Mucosa of gallbladder (tissue), 1 donor: ENCODE results near the gene HDAC4. TPM values are rescaled to one million over a fixed set of nuclear protein-coding genes. Genes with fewer than 3 reads are reported as not detected.

Experiments used
- DNase-seq: peaks from one replicate; pipeline ENCODE4 v3.0.0-alpha.2; 2020; ENCODE audit warnings: low spot score
- total RNA-seq: library from RNA; stranded (reverse); gene quantifications from one replicate; pipeline ENCODE4 v1.2.1, GENCODE V29; 2021
- donor health status: DM: no; HTN: no; CAD: no.

The HDAC4 gene
- total RNA-seq, 1 donor from 2014 or later, result 103 TPM

DNA sequence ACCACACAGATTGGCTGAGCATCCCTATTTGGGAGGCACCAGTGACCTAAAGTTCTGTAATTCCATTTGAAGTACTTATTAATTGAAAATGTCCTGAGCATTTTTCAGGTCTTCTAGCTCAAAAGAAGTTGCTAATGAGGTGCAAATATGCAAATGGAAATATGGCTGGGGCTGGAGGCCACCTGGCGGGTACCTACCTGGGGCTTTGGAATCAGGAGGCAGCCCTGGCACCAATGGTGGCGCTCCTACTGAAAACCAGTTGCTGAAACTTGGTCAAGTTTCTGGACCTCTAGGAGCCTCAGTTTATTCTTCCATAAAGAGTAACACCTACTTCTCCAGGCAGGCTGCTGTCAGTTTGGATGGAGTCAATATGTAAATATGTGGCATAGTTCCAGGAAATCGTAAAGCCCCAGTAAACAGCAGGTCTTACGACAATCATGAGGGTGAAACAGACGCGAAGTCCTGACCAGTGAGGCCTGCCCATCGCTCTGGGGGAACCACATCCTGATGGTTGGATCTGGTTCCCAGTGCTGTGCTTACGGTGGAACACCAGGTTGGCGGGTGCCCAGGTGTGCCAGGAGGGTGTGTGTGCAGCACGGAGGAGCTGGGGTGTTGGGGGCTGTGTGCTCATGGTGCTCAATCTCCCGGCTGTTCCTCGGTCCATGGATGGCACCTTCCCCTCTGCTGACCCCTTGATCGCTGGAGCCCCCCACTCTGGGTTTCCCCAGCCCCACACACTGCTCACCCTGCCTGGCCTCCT lies 366.8 kb downstream of the HDAC4 start:
- DNase-seq, result no peak

DNA sequence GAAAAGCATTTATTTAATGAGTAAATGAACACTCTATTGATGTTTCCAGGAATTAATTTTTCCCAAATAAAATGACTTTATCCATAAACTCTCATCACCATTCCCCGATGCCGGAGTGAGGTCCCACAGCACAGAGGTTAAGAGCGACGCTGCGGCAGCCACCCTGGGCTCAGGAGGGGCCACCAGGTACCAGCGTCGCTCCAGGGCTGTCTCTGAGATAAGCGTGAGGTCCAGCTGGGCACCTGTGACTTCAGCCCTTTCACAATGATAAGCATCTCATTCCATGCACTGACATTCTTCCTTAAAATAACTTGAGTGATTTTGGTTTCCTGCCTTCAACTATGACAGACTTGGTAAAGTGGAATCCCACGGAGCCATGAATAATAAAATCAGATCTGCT lies 370.9 kb downstream of the HDAC4 start:
- DNase-seq, result no peak

GRCh38 chr2:239028253-239028619 lies 372.6 kb downstream of the HDAC4 start:
- no peak for DNase-seq

DNA sequence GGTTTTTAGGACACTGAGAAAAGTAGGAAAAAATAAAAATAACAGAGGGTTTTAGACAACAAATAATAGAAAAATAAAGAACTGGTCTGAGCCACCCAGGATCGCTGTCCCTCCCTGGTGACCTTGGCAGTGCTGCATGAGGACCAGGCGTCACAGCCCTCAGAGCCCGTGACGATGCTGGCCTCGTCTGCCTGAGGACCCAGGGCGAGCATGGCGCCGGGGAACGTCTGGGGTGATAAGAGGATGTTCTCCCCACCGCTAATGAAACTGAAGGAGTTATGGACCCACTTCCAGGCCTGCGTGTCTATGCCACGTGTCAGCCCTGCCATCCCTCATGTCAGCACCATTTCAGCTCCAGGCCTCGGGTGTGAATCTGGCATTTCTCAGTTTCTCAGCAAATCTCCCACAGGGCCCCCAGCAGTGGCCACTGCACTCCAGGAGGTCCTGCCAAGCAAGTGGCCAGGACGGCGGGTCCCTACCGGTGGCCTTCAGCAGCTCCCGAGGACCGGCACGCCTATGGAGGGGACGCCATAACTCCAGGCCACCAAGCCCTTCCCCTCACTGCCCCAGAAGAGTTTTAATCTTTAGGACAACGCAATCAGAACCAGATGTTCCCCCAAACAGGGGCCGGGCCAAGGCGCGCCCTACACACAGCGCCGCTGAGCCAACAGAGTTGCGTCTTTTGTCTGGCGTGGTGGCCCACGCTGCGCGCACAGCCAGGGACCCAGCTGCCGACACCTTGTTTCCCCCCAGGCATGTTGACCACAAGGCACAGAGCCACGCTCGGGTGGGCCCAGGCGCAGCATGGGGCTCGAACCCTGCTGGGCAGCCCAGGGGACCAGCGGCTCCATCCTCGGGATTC lies 373.2 kb downstream of the HDAC4 start:
- no peak for DNase-seq

- DNase-seq, result no peak
Measured at GRCh38 chr2:239026711-239027361, 374.0 kb downstream of the HDAC4 start.

DNA sequence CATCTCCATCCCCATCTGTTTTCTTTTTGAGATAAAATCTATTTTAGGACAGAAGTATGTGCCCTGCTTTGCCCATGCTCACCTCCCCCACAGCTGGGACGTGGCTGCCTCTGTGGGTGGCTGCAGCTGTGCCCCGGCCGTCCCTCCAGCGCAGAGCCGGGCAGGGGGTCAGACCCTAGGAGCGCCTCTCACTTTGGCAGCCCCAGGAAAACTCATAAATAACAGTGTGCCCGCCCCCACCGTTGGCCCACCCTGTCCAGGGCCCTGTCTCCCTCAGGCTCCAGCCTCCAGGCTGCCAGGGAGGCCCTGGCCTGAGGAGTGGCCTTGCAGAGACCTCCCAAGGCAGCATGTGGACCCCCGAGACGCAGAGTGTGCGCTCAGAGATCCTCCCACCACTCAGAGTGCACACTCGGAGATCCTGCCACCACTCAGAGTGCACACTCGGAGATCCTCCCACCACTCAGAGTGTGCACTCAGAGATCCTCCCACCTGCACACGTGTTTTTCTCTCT lies 374.8 kb downstream of the HDAC4 start:
- DNase-seq, result no peak

GRCh38 chr2:239025096-239025801 lies 375.6 kb downstream of the HDAC4 start:
- DNase-seq, result no peak

DNA sequence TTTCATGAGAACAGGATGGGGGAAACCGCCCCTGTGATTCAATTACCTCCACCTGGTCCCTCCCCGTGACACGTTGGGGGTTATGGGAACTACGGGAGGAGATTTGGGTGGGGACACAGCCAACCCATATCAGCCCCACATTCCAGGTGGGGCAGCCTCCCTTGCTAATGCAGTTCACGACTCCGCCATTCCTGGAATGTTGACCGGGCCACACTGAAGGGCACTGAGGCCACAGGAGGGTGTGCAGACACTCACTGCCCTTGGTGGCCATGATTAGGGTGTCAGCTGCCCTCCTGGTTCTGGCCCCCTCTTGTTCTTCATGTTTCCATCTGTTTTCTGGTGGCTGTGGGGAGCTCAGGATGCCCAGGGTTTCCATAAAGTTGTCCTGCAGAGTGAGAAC lies 376.6 kb downstream of the HDAC4 start:
- DNase-seq, result no peak

- DNase-seq, result no peak
Measured at GRCh38 chr2:239022437-239023260, 378.2 kb downstream of the HDAC4 start.

DNA sequence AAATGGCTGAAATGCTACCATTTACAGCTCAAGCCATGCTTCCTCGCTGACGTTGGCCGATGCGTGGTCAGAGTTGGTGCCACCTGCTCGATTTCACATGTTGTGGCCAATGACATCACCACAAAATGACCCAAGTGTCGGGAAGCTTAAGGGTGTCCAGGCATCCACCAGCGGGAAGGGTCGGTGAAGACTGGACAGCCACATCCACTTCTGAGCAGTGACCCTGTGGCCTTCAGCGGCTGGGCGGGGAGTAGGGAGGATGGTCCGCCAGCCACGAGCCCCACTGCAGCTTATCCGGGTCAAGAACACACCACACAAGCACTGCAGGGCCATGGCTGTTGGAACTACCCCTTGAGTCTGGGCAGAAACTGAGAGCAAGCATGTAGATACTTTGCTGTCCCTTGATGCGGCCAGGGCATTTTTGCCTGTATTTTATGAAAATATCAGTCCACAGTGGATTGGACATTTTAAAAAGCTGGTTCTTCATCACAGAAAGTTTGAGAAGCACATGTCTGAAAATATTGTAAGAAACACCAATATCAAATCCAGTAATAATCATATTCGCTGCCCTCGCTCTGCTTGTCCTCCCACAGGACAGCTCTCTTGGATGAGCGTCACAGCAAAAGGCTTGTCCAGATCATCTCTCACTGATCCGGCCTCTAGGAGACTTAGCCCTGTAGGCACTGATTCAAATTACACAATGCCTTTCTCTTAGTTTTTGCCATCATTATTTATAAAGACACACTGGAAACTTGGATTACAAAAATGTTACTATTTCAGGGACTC lies 379.0 kb downstream of the HDAC4 start:
- no peak for DNase-seq

DNA sequence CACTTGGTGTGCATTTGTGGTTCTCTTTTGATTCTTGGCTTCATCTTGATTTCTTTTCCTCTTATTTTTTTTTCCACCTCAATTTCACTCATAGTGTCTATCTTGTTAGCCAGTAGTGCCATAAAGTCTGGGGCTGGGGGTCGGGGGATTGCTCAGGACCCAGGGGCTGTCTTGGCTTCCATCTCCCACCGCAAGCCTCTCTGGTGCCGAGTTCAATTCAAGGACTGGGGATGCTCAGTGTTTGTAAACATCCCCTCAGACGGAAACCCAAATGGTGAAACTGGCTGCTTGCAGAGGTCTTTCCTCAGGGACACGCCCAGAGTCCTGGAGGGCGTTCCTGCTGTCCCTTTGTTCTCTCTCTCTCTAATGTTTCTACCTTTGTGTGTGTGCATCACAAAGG lies 379.6 kb downstream of the HDAC4 start:
- DNase-seq, result no peak

DNA sequence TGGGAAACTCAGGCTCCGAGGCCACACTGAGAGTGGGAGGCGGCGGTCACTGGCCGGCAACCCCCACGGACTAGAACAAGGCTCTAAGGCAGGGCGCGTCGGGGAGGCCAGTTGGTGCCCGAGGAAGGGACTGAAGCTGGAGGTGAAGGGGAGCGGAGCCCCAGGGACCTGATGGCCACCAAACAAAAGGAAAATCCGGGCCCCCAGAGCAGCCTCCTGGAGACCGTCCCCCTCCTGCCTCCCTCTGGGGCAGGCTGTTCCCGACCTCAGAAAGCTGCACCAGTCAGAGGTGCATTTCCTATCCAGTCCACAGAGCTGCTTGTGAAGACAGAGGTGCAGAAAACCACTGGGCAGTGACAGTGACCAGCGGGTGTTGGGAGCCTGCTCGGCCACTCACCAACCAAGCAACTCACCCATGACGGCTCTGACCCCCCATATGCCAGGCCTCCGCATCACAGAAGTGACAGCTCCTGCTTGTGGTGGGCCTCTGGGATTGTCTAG lies 380.2 kb downstream of the HDAC4 start:
- DNase-seq, result no peak

DNA sequence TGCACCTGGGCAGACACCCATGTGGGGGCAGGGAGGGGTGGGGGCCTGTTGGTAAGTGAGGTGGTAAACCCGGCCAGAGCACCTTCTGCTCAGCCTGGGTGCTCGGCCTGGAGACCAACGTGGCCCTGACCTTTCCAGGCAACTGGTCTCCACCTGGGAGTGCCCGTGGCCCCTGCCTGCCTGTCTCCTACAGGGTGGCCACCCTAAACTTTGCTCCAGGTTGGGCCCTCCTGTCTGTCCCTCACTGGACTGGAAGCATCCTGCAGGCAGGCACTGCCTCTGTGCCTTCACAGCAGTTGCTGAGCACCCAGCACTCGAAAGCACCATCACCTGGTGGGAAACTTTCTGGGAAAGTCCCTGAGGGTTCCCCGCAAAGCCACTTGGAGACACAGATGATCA lies 381.6 kb downstream of the HDAC4 start:
- DNase-seq, result no peak

DNA sequence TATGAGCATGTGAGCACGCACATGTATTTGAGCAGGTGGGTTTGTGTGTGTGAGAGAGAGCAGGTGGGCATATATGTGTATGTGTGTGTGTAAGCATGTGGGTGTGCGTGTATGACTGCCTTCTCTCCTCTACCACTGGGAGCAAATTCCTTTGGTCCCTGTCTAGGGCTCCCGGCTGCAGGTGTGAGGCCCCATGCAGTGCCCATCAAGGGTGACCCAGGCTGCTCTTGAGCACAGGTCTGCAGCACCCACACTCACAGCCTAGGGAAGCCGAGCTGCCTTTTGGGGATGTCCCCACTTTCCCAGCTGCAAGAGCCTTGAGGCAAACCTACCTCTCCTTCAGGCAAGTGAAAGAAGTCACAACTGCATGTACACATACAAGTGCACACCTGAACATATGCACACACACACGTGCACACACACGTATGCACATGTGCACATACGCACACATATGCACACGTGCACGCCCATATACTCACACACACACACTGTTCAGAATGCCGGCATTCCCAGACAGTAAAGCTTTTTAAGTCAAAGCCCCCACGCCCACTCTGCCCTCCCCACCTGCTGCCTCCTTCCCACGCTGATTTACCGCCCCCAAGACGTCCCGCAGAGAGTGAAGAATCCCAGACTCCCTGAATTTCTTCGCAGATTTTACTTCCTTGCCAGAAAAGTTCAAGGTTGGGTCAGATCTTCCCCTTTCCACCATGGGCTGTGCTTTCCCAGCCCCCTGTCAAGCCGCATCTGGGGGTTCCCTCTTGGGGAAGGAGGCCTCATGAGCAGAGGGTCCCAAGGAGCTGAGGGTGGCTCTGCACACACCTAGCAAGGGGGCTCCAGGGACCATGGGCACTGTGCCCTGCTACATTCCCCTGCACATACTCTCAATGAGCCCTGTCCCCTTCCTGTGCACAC lies 382.3 kb downstream of the HDAC4 start:
- DNase-seq, result no peak

- DNase-seq, result no peak
Measured at GRCh38 chr2:239017491-239018098, 383.2 kb downstream of the HDAC4 start.

- DNase-seq, result no peak
Measured at GRCh38 chr2:239015901-239016675, 384.7 kb downstream of the HDAC4 start.

- no peak for DNase-seq
Measured at GRCh38 chr2:239015218-239015900, 385.5 kb downstream of the HDAC4 start.
